ENCODE data around the gene SSBP3.

GRCh38 chr1:54301497-54301896, 104.7 kb downstream of the SSBP3 start:
- TF ChIP-seq NRF1 (conservative IDR thresholded peaks at IDR 0.05 in 1 of 2, IDR thresholded peaks at IDR 0.05 in 1 of 2) (no peak), CTCF (IDR thresholded peaks at IDR 0.05 in 2 of 3, conservative IDR thresholded peaks at IDR 0.05 in 1 of 3; ENCODE audit: insufficient read depth in 2 of 3, low read depth in 1 of 3, low read length in 3 of 3) (no peak), RBBP5 (IDR thresholded peaks at IDR 0.05; ENCODE audit: borderline replicate concordance, insufficient read depth, low read length, poor library complexity, severe bottlenecking) (no peak), KDM1A (IDR thresholded peaks at IDR 0.05) (no peak)
- TF ChIP-seq, protein P1, sequence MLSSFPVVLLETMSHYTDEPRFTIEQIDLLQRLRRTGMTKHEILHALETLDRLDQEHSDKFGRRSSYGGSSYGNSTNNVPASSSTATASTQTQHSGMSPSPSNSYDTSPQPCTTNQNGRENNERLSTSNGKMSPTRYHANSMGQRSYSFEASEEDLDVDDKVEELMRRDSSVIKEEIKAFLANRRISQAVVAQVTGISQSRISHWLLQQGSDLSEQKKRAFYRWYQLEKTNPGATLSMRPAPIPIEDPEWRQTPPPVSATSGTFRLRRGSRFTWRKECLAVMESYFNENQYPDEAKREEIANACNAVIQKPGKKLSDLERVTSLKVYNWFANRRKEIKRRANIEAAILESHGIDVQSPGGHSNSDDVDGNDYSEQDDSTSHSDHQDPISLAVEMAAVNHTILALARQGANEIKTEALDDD (IDR thresholded peaks at IDR 0.05): no peak
